Stomach smooth muscle (tissue), 2 donors: Measurements from ENCODE around the gene SPDYE17.
"Not testable (repeated sequence)": the region's sequence is repeated elsewhere in the genome, so short reads cannot be mapped to it uniquely, and the experiment has no call there.

Experiments
- H3K27ac ChIP-seq: one replicate; pipeline ENCODE4 v1.7.0; 2013; ENCODE audit warnings: mild to moderate bottlenecking, low read length, inconsistent platforms
- H3K27me3 ChIP-seq, 2 donors: one replicate each; pipeline ENCODE4 v1.7.0; 2013; ENCODE audit warnings: low read length in 2 of 2; ENCODE audit not compliant: insufficient read depth in 2 of 2, control insufficient read depth in 1 of 2
- H3K36me3 ChIP-seq, 2 donors: one replicate each; pipeline ENCODE4 v1.7.0; 2013; ENCODE audit warnings: low read length in 2 of 2; ENCODE audit not compliant: control insufficient read depth in 2 of 2, insufficient read depth in 2 of 2
- H3K4me1 ChIP-seq: one replicate; pipeline ENCODE4 v1.7.0; 2013; ENCODE audit warnings: low read length; ENCODE audit not compliant: control insufficient read depth, insufficient read depth
- H3K4me3 ChIP-seq, 2 donors: one replicate each; pipeline ENCODE4 v1.7.0; 2013; ENCODE audit warnings: low read length in 2 of 2
- H3K9ac ChIP-seq, 2 donors: one replicate each; pipeline ENCODE4 v1.7.0; 2013; ENCODE audit warnings: low read length in 2 of 2, mild to moderate bottlenecking in 1 of 2
- H3K9me3 ChIP-seq, 2 donors: one replicate each; pipeline ENCODE4 v1.7.0; 2013; ENCODE audit warnings: low read length in 2 of 2; ENCODE audit not compliant: control insufficient read depth in 2 of 2
- donor health status: healthy.
- donor health status: Pancreatic carcinoma.

Gene SPDYE17

GRCh38 chr7:76998285-76998589 is 33.9 kb downstream of the SPDYE17 start:
- Histone ChIP-seq H3K9ac (no peak overlapping the region), H3K9me3 (no peaks in the 10 kb centered on the region), H3K4me3 (no peak overlapping the region), H3K4me1 (no peaks in the 10 kb centered on the region), H3K36me3 (no peaks in the 10 kb centered on the region), H3K27me3 (no peaks in the 10 kb centered on the region), H3K27ac (no peak overlapping the region)

GRCh38 chr7:76997381-76998284 is 34.5 kb downstream of the SPDYE17 start:
- no peaks in the 10 kb centered on the region for H3K9me3 ChIP-seq
- no peaks in the 10 kb centered on the region for H3K36me3 ChIP-seq
- H3K27ac ChIP-seq, result no peak overlapping the region
- H3K9ac ChIP-seq, result no peak overlapping the region
- no peak overlapping the region for H3K4me3 ChIP-seq
- no peaks in the 10 kb centered on the region for H3K27me3 ChIP-seq
- H3K4me1 ChIP-seq, result no peaks in the 10 kb centered on the region

- H3K36me3 ChIP-seq, H3K27ac ChIP-seq, H3K4me1 ChIP-seq, H3K9ac ChIP-seq, H3K27me3 ChIP-seq, H3K4me3 ChIP-seq, H3K9me3 ChIP-seq: not testable (repeated sequence)
These were observed 35.2 kb downstream of the SPDYE17 start for GRCh38 chr7:76996932-76997331.

- not testable (repeated sequence) for H3K27ac ChIP-seq, H3K36me3 ChIP-seq, H3K27me3 ChIP-seq, H3K4me1 ChIP-seq, H3K4me3 ChIP-seq, H3K9ac ChIP-seq, H3K9me3 ChIP-seq
These were observed 37.9 kb downstream of the SPDYE17 start for GRCh38 chr7:76994286-76994685.

DNA sequence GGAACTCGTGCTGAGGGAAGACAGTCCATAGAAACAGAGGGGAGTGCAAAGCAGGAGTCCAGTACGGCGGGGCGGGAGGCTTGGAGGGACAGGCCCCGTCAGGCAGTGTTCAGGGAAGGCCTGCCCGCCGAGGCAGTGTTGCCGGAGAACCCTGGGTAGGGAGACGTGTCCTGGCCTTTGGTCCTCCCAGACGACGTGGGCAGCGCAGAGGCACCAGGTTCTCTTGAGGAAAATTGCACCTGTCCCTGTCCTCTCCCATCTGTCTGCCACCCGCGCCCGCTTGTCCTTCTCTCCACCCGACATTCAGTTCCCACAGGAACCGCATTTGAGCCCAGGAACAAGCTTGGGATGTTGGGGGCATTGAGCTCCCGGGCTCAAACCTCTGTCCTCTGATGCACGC is 38.3 kb downstream of the SPDYE17 start:
- not testable (repeated sequence) for H3K9me3 ChIP-seq, H3K27ac ChIP-seq, H3K4me3 ChIP-seq, H3K36me3 ChIP-seq, H3K27me3 ChIP-seq, H3K4me1 ChIP-seq, H3K9ac ChIP-seq

- H3K4me1 ChIP-seq, H3K9me3 ChIP-seq, H3K4me3 ChIP-seq, H3K27me3 ChIP-seq, H3K9ac ChIP-seq, H3K27ac ChIP-seq, H3K36me3 ChIP-seq: not testable (repeated sequence)
These were observed 39.3 kb downstream of the SPDYE17 start for GRCh38 chr7:76992871-76993270.

DNA sequence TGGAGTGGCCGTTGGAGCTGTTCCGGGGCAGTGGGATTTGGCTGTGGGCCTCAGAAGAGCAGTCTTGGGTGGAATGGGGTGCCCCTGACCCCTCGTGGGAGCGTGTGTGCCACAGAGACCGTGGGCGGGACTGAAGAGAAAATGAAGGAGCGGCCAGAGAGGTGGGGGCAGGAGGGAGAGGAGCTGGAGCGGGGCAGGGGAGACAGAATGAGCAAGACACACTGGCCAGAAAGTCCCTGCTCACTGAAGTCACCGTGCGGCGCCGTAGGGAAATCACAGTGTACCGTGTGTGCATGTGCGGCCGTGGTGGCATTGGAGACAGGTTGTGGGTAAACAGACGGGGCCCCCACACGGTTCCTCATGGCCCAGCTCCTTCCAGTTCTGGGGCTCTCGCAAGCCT is 40.0 kb downstream of the SPDYE17 start:
- H3K9ac ChIP-seq, H3K27me3 ChIP-seq, H3K9me3 ChIP-seq, H3K36me3 ChIP-seq, H3K4me3 ChIP-seq, H3K27ac ChIP-seq, H3K4me1 ChIP-seq: not testable (repeated sequence)

DNA sequence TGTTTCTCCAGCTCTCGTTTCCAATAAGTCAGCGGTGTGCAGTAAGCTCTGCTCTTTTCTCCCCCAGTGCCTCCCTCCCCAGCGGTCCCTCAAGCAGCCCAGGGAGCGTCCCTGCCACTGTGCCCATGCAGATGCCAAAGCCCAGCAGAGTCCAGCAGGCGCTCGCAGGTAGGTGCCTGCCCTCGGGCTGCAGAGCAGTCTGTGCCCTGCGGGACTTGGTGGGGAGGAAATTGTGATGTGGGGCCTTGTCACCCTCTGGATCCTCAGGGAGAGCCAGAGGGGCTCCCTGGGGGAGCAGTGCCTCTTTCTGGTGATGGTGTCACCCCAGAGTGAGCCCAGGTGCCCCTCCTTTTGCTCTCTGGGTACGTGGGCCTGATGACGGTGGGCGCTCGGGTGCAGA is 42.0 kb downstream of the SPDYE17 start:
- not testable (repeated sequence) for H3K9ac ChIP-seq, H3K4me1 ChIP-seq, H3K4me3 ChIP-seq, H3K36me3 ChIP-seq, H3K9me3 ChIP-seq, H3K27me3 ChIP-seq, H3K27ac ChIP-seq

DNA sequence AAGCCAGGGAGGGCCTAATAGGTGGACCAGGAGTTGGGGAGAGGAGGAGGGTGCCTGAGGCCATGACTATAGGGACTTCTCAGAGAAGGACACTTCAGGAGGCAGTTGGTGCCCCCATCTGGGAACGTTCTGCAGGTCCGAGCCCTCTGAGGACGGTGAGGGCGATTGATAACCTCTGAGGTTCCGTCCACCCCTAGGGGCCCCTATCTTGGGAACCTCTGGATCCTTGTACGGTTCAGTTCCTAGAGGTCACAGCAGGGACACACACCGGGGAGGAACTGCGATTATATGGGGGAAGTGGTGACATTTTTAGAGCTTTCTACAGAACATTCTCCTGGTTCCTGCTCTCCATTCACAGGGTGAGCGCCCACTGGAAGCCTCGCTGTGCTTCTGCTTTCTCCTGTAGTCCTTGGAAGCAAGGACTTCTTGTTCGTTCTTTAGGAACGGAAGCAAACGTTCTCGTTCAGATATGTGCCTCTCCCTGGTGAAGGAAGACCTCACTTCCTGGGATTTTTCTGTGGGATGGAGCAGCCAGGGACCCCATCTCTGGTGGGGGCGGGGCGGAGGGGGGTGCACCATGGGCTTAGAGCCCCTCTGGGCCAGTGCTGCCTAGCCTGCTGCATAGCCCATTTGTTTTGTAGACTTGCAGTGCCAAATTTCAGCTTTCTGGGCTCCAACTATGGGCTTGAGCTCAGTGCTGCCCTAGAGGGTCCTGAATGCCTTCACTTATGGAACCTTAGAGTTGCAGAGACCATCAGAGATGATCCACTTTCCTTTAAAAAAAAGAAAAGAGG is 46.0 kb downstream of the SPDYE17 start:
- H3K9ac ChIP-seq, H3K27ac ChIP-seq, H3K4me1 ChIP-seq, H3K36me3 ChIP-seq, H3K27me3 ChIP-seq, H3K4me3 ChIP-seq, H3K9me3 ChIP-seq: not testable (repeated sequence)

DNA sequence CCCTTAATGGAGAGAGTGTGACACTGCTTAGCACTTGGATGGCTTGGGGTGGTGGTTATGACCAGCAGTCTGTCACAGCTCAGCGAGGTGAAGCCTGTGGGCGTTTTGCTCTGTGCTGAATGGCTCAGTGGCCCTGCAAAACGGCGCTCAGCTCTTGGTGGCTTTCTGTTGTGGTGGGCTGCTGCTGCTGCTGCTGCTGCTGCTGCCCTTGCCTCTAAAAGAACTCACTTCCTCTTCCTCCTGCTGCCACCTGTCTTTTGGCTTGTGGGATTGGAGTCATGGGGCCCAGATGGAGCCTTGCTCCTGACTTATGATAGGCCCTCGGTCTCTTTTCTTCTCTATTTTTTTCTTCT is 47.4 kb downstream of the SPDYE17 start:
- not testable (repeated sequence) for H3K4me1 ChIP-seq, H3K9me3 ChIP-seq, H3K9ac ChIP-seq, H3K36me3 ChIP-seq, H3K4me3 ChIP-seq, H3K27ac ChIP-seq, H3K27me3 ChIP-seq
